GM23248 (cell line): ENCODE results near the gene ZNF438.

ENCODE experiments used
- EZH2 ChIP-seq: fragments of 200-600 bp; sonication (generic); IDR thresholded peaks from 2 replicates; pipeline ENCODE4 v1.6.1; 2018; ENCODE audit warnings: antibody characterized with exemption, mild to moderate bottlenecking; ENCODE audit not compliant: insufficient read depth, poor library complexity, severe bottlenecking
- EZH2phosphoT487 ChIP-seq: fragments of 200-600 bp; sonication (generic); IDR thresholded peaks from 2 replicates; pipeline ENCODE4 v1.6.1; 2018; ENCODE audit warnings: antibody characterized with exemption, moderate library complexity, mild to moderate bottlenecking, low read depth; ENCODE audit not compliant: insufficient read depth

DNA sequence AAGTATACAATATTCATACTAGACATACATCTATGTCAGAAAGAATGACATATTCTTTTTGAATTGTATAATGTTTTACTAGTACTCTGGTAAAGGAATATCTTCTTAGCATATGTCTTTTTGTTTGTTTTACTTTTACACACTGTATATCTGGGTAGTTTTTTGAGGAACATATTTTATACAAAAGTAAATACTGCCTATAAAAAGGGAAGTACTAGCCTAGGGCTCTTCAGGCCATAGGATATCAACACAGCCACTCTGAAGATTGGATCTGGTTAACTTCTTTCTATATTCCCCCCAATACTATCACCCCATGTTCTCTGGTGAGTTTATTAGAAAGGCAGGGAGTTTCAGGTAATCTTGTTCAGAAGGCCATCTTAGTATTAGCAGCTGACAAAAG, 134.6 kb downstream of the ZNF438 start:
- TF ChIP-seq EZH2phosphoT487 = no peak
- no peak for TF ChIP-seq EZH2
